B cell (primary cell): ENCODE results near the gene OBP2B. TPM values are rescaled to one million over a fixed set of nuclear protein-coding genes. Genes with fewer than 3 reads are reported as not detected.
"Not testable (repeated sequence)": the region's sequence is repeated elsewhere in the genome, so short reads cannot be mapped to it uniquely, and the experiment has no call there.

Experiments
- ATAC-seq: fragments of 200-7000 bp; cut with Tn5 transposase; one replicate; pipeline ENCODE4 v1.10.0; 2021; ENCODE audit warnings: low read depth, mild to moderate bottlenecking, moderate number of reproducible peaks, moderate library complexity
- CTCF ChIA-PET: fragments of 350-600 bp; sonication (Branson Sonifier 250); formaldehyde crosslinking; loops from one replicate; lab custom pipeline; 2021; ENCODE audit warnings: antibody characterized with exemption, inconsistent platforms; lab: Charles Lee
- POLR2A ChIA-PET: fragments of 350-600 bp; sonication (Branson Sonifier 250); formaldehyde crosslinking; loops from one replicate; lab custom pipeline; 2021; ENCODE audit warnings: antibody characterized with exemption; lab: Charles Lee
- DNase-seq: peaks from one replicate; pipeline ENCODE4 v3.0.0; 2013
- H2AFZ ChIP-seq: 2 replicates; pipeline ENCODE4 v1.6.1; 2012; ENCODE audit warnings: mild to moderate bottlenecking, low read depth, low read length; ENCODE audit not compliant: insufficient read depth, poor library complexity, severe bottlenecking
- H3K27ac ChIP-seq, 2 donors: 1 replicate in 1 of 2; 2 replicates in 1 of 2; pipeline ENCODE4 v1.5.1; 2012 to 2013; ENCODE audit warnings: low read length in 2 of 2, mild to moderate bottlenecking in 2 of 2, moderate library complexity in 1 of 2
- H3K27me3 ChIP-seq, 4 experiments: fragments of 200-600 bp in 1 of 4; sonication (generic) in 1 of 4; replicated peaks in 1 of 4; 1 replicate in 2 of 4; 2 replicates in 2 of 4; pipeline versions ENCODE4 v1.6.1 to v1.7.0; 2013 to 2016; ENCODE audit warnings: low read length in 3 of 4, mild to moderate bottlenecking in 2 of 4, mixed read lengths in 1 of 4, moderate library complexity in 1 of 4; ENCODE audit not compliant: insufficient read depth in 4 of 4, control insufficient read depth in 3 of 4; ENCODE audit errors: control extremely low read depth in 1 of 4
- H3K36me3 ChIP-seq, 2 experiments: replicated peaks in 1 of 2; 1 replicate in 1 of 2; 2 replicates in 1 of 2; pipeline versions ENCODE4 v1.6.1 to v1.7.1; 2013; ENCODE audit warnings: low read length in 1 of 2; ENCODE audit not compliant: insufficient read depth in 2 of 2, control insufficient read depth in 1 of 2; ENCODE audit errors: control extremely low read depth in 1 of 2, extremely low read depth in 1 of 2
- H3K4me1 ChIP-seq, 2 donors: fragments of 200-600 bp in 1 of 2; sonication (generic) in 1 of 2; 1 replicate in 1 of 2; 2 replicates in 1 of 2; pipeline versions ENCODE4 v1.5.1 to v1.6.1; 2013 to 2017; ENCODE audit warnings: low read length in 2 of 2; ENCODE audit not compliant: control insufficient read depth in 2 of 2, insufficient read depth in 2 of 2
- H3K4me2 ChIP-seq: replicated peaks from 2 replicates; pipeline ENCODE3; 2012; ENCODE audit warnings: mild to moderate bottlenecking, low read depth, low read length; ENCODE audit not compliant: poor library complexity, severe bottlenecking
- H3K4me3 ChIP-seq, 5 experiments: fragments of 200-600 bp in 1 of 5; sonication (generic) in 1 of 5; 1 replicate in 3 of 5; 2 replicates in 2 of 5; pipeline versions ENCODE4 v1.5.1 to v1.7.0; 2011 to 2016; ENCODE audit warnings: low read length in 4 of 5, mild to moderate bottlenecking in 4 of 5, low read depth in 2 of 5, control low read depth in 1 of 5, moderate library complexity in 1 of 5; ENCODE audit not compliant: insufficient read depth in 1 of 5; ENCODE audit errors: control extremely low read depth in 1 of 5, extremely low read depth in 1 of 5
- H3K79me2 ChIP-seq: fragments of 200-600 bp; sonication (generic); one replicate; pipeline ENCODE4 v1.6.0; 2016; ENCODE audit warnings: low read length; ENCODE audit not compliant: control insufficient read depth, insufficient read depth
- H3K9ac ChIP-seq: fragments of 200-600 bp; sonication (generic); 2 replicates; pipeline ENCODE4 v1.6.1; 2017; ENCODE audit warnings: mild to moderate bottlenecking, low read length, moderate library complexity
- H3K9me3 ChIP-seq, 3 donors: one replicate each; pipeline versions ENCODE4 v1.6.1 to v1.7.1; 2013; ENCODE audit warnings: low read length in 2 of 3; ENCODE audit not compliant: control insufficient read depth in 2 of 3, insufficient read depth in 1 of 3; ENCODE audit errors: control extremely low read depth in 1 of 3
- H4K20me1 ChIP-seq: 2 replicates; pipeline ENCODE4 v1.6.0; 2012; ENCODE audit warnings: mild to moderate bottlenecking, low read length; ENCODE audit not compliant: insufficient read depth, control insufficient read depth, poor library complexity, severe bottlenecking
- H3K27ac Mint-ChIP-seq: one replicate; pipeline ENCODE4 v1.8.0; 2021; ENCODE audit warnings: mixed read lengths
- H3K27me3 Mint-ChIP-seq: one replicate; pipeline ENCODE4 v1.8.0; 2021; ENCODE audit warnings: mixed read lengths
- H3K4me1 Mint-ChIP-seq: one replicate; pipeline ENCODE4 v1.8.0; 2021; ENCODE audit warnings: mixed read lengths
- H3K4me3 Mint-ChIP-seq: one replicate; pipeline ENCODE4 v1.8.0; 2021; ENCODE audit warnings: mixed read lengths
- H3K9me3 Mint-ChIP-seq: one replicate; pipeline ENCODE4 v1.8.0; 2022; ENCODE audit warnings: mixed read lengths; ENCODE audit not compliant: insufficient read depth
- EZH2 ChIP-seq: IDR thresholded peaks from 2 replicates; pipeline ENCODE4 v1.6.1; 2012; ENCODE audit warnings: borderline replicate concordance, low read depth, mild to moderate bottlenecking, moderate library complexity, low read length; ENCODE audit not compliant: insufficient read depth, poor library complexity, severe bottlenecking
- WGBS: methylation state at CpG from one replicate; pipeline ENCODE4 v1.1.5; 2013; ENCODE audit warnings: missing lambda C conversion rate; ENCODE audit not compliant: insufficient coverage; 5-methylcytosine and 5-hydroxymethylcytosine counted together
- intact Hi-C: fragments of 100-400 bp; cut with micrococcal nuclease; formaldehyde crosslinking; loops from one replicate; pipeline ENCODE4 v1.10.0; 2022
- polyA minus RNA-seq: library from RNA; depleted of rRNA, polyadenylated mRNA; stranded (reverse); fragments of >200 nt; gene quantifications from 2 replicates; pipeline ENCODE4 v1.2.3, GENCODE V29; 2012
- polyA plus RNA-seq: library from polyadenylated mRNA; depleted of rRNA; stranded (reverse); fragments of >200 nt; gene quantifications from 2 replicates; pipeline ENCODE4 v1.2.3, GENCODE V29; 2012
- total RNA-seq, 2 donors: library from RNA; stranded (reverse); fragments of 120-200 nt in 1 of 2; gene quantifications; 1 replicate in 1 of 2; 2 replicates in 1 of 2; pipeline versions ENCODE4 v1.2.3 to v1.2.4, GENCODE V29; 2013 to 2022
- TF ChIP-seq, protein P1 (sequence below): fragments of 200-600 bp; IDR thresholded peaks from one replicate; pipeline ENCODE4 v1.8.0; 2022; ENCODE audit warnings: antibody characterized with exemption, mild to moderate bottlenecking

The OBP2B gene, protein sequence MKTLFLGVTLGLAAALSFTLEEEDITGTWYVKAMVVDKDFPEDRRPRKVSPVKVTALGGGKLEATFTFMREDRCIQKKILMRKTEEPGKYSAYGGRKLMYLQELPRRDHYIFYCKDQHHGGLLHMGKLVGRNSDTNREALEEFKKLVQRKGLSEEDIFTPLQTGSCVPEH
- total RNA-seq: not detected in 2 replicates
- not detected for total RNA-seq (2013)
- polyA plus RNA-seq: not detected in 2 replicates
- not detected in 2 replicates for polyA minus RNA-seq

DNA sequence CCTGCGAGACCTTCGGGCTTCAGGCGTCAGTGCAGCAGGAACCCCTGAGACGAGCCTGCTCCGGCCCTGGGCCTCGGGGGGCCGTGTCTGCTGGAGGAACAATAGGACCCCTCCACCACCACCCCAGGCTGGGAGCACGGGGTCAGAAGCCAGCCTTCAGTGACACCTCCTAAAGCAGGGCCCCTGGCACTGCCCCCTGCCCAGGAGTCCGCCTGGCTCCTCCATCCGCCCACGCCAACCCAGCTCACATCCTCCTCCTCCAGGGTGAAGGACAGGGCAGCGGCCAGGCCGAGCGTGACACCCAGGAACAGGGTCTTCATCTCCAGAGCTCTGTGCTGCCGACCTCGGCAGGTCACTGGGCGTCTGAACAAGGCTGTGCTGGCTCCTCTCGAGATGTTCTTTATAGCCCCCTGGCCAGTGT is at the start of gene OBP2B:
OBP2B (minus strand) TSS at position 371 of the 421 bp plus-strand sequence; CDS start at position 320, 51 bp downstream.
- H3K4me3 Mint-ChIP-seq, intact Hi-C loops: not testable (repeated sequence)
- peaks cover 25% of the 10 kb centered on the region for H3K27me3 Mint-ChIP-seq

DNA sequence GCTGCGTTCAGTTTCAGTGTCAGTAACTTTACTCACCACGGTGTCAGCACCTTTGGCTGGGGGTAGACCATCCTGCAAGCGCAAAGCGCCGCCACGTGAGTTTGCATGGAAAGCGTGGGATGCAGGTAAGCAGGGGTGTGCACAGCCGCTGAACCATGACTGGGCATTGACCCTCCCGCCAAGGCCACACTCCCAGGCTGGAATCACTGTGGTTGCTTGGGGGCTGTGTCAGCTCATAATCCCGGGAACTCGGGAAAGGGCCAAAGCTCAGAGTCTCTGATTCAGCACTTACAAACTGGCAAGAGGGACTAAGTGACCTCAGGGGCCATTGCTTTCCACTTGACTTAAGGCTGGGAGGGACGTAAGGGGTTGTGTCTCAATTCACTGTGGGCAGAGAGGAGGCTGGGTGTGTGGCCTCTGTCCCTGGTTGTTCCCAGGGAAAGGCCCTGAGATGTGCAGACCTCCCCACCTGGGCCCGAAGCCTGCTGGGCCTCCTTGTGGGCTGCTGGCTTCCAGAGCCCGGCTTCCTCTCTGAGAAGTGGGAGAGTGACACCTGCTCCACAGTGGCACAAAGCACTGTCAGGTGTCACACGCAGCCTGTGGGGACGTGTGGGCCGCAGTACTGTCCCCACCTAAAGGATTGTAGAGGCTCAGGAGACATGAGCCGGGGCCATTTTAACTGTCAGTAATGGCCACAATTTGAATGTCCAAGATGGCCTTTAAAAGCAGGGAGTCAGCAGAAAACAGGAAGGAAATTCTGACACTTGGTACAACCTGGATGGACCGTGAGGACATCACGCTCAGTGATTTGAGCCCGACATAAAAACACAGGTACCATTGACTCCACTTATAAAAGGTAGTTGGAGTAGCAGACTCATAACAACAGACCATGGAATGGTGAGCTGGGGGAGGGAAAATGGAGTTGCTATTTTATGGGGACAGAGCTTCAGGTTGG is 49.3 kb upstream of the OBP2B start:
- H3K9me3 Mint-ChIP-seq: peaks cover 2% of the 10 kb centered on the region
- POLR2A ChIA-PET: no interaction called here
- peaks cover 0 to 24% (median 0%) of the 10 kb centered on the region in 4 experiments for H3K27me3 ChIP-seq
- no peaks in the 10 kb centered on the region for H3K4me1 Mint-ChIP-seq
- WGBS: 90% methylated on average over 17 of the region's 21 CpGs
- no peak overlapping the region for H3K27ac ChIP-seq
- no peak overlapping the region for H3K9ac ChIP-seq
- no peak overlapping the region for H2AFZ ChIP-seq
- no peak overlapping the region for H3K4me3 ChIP-seq
- ATAC-seq (no peak), DNase-seq (no peak)
- H4K20me1 ChIP-seq: no peaks in the 10 kb centered on the region
- CTCF ChIA-PET: no interaction called here
- H3K9me3 ChIP-seq: peaks cover 0 to 7% (median 0%) of the 10 kb centered on the region in 3 donors
- H3K36me3 ChIP-seq: no peaks in the 10 kb centered on the region
- H3K4me3 Mint-ChIP-seq: no peak overlapping the region
- no peak overlapping the region for H3K27ac Mint-ChIP-seq
- H3K79me2 ChIP-seq: no peaks in the 10 kb centered on the region
- H3K4me1 ChIP-seq: no peaks in the 10 kb centered on the region
- H3K4me2 ChIP-seq: no peak overlapping the region
- TF ChIP-seq, protein P1, sequence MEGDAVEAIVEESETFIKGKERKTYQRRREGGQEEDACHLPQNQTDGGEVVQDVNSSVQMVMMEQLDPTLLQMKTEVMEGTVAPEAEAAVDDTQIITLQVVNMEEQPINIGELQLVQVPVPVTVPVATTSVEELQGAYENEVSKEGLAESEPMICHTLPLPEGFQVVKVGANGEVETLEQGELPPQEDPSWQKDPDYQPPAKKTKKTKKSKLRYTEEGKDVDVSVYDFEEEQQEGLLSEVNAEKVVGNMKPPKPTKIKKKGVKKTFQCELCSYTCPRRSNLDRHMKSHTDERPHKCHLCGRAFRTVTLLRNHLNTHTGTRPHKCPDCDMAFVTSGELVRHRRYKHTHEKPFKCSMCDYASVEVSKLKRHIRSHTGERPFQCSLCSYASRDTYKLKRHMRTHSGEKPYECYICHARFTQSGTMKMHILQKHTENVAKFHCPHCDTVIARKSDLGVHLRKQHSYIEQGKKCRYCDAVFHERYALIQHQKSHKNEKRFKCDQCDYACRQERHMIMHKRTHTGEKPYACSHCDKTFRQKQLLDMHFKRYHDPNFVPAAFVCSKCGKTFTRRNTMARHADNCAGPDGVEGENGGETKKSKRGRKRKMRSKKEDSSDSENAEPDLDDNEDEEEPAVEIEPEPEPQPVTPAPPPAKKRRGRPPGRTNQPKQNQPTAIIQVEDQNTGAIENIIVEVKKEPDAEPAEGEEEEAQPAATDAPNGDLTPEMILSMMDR: no peak
- TF ChIP-seq EZH2: no peak
- peaks cover 23% of the 10 kb centered on the region for H3K27me3 Mint-ChIP-seq
- intact Hi-C loops: no loop called here

More for the DNA sequence above, at the start of gene OBP2B:
- POLR2A ChIA-PET, H2AFZ ChIP-seq, CTCF ChIA-PET, H3K36me3 ChIP-seq, H3K9ac ChIP-seq, H3K27me3 ChIP-seq, DNase-seq, H3K27ac ChIP-seq, H3K4me3 ChIP-seq, H3K9me3 Mint-ChIP-seq, H3K4me1 ChIP-seq, ATAC-seq, H3K27ac Mint-ChIP-seq, H3K79me2 ChIP-seq, H3K4me2 ChIP-seq, H4K20me1 ChIP-seq, H3K4me1 Mint-ChIP-seq: not testable (repeated sequence)
- H3K9me3 ChIP-seq: peaks cover 0 to 11% (median 0%) of the 10 kb centered on the region in 3 donors
- no CpG with 5 or more reads among the region's 18 CpGs for WGBS
